DOHH2 (cell line): ENCODE measurements around the gene UPF1.

ENCODE experiments used
- EZH2phosphoT487 ChIP-seq: fragments of 200-600 bp; sonication (generic); IDR thresholded peaks from 2 replicates; pipeline ENCODE4 v1.6.1; 2017; ENCODE audit warnings: borderline replicate concordance, mild to moderate bottlenecking, antibody characterized with exemption, low read length, moderate library complexity, mixed read lengths
- TF ChIP-seq, protein P1 (sequence below): fragments of 200-600 bp; sonication (generic); IDR thresholded peaks from one replicate; pipeline ENCODE4 v1.5.1; 2014; ENCODE audit warnings: antibody characterized with exemption, mild to moderate bottlenecking, low read depth, low read length; ENCODE audit not compliant: poor library complexity, severe bottlenecking

GRCh38 chr19:18905513-18906236 lies 73.9 kb downstream of the UPF1 start:
- TF ChIP-seq, protein P1, sequence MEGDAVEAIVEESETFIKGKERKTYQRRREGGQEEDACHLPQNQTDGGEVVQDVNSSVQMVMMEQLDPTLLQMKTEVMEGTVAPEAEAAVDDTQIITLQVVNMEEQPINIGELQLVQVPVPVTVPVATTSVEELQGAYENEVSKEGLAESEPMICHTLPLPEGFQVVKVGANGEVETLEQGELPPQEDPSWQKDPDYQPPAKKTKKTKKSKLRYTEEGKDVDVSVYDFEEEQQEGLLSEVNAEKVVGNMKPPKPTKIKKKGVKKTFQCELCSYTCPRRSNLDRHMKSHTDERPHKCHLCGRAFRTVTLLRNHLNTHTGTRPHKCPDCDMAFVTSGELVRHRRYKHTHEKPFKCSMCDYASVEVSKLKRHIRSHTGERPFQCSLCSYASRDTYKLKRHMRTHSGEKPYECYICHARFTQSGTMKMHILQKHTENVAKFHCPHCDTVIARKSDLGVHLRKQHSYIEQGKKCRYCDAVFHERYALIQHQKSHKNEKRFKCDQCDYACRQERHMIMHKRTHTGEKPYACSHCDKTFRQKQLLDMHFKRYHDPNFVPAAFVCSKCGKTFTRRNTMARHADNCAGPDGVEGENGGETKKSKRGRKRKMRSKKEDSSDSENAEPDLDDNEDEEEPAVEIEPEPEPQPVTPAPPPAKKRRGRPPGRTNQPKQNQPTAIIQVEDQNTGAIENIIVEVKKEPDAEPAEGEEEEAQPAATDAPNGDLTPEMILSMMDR: no peak
- TF ChIP-seq EZH2phosphoT487: no peak
